Measurements from ENCODE around the gene NPAS3.

NPAS3 gene

DNA sequence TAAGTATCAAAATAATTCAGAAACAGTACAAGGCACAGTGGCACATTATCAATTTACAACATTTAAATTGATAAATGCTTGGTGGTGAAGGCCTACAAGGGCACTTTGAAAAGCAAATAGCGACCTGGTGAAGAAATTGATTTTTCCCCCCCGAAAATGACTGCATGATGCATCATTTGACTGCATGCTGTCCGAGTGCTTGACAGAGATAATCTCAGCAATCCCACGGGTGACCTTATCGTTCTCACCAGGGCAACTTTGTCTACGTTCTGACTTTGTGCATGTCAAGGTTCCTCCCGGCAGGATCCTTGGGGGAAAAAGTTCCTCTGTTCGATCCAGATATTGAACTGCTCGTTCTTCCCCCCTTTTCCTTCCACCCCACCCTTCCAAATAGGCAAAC, 627.4 kb downstream of the NPAS3 start:
- DNase-seq, result no peak

DNA sequence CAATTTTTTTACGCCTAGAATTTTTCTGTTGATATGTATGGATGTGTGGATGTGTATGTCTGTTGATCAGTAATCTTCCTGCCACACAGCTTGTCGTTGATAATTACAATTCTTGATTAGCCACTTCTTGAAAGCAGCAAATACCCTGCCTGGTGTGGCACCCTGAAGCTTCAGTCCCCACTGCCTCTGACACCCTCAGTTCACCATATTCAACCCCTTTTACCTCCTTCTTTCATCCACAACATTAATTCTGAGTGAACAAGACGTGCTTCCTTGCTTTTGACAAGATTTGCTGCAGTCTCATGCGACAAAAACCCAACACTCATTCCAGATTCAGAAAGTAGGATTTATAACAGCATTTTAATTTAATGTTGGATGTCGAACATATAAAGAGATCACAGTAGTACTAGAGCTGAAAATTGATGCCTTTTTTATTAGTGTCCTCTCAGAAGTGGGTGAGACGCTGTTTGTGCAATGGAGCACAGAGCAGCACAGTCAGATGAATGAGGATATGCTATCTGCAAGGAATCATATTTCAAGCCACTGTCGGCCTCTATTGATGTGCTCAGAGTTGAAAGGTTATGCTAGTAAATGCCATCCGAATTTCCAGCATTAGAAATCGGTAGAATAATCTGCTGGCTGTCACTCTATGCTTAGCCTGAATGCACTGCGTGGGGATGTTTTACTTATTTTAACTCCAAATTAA, 628.5 kb downstream of the NPAS3 start:
- peak; percentile 67 for DNase-seq

DNA sequence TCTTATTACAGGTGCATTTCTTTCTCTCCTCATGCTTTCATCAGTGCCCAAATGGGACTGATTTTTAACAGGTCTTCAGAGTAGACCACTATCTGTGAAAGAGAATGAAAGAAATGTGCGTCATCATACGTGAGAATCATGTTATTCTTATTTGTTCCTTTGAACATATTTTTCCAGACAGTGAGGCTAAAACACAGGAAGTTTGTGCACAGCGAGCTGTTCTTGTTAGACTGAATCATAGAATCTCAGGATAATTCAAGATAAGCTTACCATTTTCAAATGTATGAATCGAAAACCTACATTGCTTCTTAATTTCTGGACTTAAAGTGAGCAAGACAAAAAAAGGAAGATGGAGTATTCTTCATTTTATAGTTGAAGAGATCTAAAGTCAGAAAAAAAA, 629.1 kb downstream of the NPAS3 start:
- DNase-seq, result no peak

DNA sequence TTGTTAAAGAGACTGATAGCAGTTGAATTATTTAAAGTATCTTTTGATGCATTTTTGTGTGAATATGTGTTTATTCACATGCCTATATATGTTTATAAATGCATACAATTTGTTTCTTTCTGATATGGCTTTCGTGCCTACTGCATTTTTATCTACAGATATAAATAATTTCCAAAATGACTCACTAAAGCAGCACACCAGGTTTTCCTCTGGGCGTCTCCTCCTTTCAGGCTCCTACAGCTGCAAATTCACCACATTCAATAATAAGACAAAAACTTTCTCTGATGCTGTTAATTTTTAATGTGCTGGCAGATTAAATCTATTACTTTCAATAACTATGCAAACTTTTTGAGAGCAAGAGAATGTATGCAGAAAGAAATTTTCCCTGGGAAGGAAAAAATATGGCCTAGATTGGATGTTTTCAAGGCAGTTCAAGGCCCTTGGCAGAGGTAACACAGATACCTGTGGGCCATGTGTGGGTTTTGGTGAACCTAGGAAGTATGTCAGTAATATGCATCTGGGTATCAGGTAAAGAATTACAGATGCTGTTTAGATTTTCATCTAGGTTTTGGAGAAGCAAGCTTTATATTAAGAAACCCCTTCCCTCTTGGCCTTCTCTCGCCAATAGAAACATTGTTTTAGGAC, 630.4 kb downstream of the NPAS3 start:
- DNase-seq, result no peak

DNA sequence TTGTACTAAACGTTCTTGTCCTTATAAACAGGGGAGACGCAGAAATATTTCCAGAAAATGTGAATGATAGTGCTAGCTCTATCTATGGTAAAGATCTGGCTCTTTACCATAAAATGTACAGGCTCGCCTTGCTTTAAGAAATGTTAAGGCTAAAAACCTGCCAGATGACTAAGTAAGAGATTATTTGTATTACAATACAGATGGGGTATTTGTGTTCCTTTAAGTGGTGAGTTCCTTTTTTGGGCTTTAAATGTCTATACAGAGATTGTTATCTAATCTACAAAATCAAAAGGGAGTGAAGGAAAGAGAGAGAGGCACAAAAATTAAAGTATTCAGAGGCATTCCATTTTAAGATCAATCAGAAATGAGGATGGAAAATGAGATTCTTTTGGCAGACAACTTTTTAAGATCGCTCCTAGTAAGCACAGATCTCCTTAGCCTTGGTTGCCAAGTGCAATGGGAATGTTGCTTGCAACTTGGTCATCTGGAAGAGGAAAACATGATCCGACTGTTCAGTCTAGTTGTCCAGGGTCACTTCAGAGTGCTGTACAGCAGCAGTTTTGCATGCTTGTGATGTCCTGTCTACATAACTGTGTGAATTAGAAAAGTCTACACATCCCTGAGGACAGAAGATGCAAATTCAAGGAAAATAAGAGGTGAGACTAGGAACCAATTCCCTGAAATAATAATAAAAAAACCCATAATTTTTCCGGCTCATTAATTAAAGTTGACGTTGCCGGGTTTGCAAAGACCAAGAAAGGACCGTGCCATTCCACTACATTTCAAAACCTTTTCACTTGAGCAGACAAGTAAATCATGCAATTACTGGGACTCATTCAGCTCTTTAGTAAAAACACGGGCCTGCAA, 631.4 kb downstream of the NPAS3 start:
- DNase-seq, result no peak

DNA sequence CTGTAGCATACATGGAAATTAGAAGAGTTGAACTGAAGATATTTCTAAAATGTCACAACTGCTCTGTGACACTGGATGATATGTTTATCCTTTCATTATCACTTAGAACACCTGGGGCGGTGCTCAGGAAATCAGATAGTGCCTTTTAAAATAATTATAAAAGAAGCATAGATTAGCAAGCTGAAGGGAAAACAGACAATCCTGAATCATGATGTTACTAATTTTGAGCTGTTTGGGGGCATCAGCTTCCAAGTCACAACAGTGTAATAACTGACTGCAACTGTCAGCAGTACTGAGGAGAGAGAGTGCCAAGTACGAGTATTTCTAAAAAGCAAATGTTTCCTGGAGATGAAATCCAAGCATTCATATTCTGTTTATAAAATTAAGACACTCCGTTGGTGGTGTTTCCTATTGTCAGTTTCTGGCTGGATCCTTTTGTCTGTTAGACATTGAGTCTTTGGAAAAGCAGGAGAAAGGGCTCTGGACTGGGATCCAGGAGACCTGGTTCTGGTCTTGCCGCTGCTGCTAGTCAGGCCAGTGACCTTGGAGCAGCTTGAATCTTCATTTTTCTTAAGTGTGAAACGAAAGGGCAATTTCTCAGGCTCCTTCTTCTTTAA, 632.1 kb downstream of the NPAS3 start:
- DNase-seq, result no peak

DNA sequence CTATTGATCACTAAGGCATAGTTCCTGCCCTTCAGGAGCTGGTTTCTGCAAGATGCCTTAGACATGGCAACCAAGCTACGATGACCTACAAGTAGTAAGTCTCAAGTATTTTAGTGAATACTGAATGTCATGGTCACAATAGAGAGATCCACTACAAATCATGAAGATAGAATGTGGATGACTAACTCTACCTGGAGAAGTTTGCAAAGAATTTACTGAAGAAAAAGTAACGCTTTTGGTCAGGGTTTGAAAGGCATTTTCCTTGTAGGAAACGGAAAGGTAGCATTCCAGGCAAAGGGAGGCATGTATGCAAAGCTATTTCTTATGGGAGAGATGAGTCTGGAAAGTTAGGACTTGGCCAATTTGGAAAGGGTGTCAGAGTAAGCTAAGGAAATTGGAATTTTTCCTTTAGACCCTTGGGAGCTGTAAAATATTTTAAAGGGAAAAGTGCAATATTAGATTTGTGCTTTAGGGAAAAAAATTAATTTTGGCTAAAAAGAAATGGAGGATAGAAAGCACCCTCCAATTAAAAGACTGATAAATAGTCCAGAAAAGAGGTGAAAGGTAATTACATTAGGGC, 634.7 kb downstream of the NPAS3 start:
- DNase-seq, result no peak

DNA sequence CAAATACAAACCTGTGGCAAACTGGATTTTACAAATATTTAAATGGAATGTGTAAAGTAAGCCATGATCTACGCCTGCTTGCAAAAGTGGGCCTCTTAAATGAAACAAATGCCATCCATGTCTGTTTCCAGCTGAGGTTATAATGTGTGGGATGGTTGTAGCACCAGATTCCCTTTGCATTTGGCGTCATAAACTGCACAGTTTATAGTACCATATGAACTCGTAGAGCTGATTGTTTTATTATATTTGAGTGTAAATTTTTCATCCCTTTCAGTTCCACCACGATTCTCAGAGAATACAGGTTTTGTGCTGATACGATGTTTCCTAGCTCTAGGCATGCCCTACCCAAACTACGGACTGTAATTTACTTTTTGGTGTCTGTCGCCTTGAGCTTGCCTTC, 637.3 kb downstream of the NPAS3 start:
- no peak for DNase-seq

DNA sequence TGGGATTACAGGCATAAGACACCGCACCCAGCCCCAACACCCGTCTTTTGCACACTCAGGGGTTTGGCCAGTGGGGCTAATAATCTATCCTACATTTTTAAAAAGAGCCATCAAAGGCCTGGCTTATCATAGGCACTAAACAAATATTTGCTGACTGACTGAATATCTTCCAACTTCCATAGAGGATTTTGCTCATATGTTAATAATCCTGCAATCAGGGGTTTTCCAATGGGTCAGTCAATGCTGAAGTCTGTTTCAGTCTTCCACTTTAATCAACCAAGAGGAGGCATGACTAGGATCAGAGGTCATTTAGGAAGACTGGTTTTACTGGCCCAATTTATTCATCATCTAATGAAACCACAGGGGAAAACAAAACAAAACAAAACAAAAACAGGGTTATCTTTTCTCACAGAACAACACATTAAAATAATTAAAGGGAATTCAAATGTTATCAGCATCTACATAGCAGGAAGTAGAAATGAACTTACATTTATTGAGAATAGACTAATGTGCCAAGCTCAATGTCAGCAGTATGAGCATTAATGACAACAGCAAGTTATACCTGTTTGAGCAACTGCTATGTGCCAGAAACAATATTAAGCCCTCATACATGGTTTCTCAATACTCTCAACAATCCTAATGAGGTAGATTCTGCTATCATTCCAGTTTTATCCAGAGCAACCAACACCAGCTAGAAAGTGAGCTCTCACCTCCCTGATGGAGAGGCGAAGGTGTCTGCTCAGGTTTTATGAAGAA, 640.0 kb downstream of the NPAS3 start:
- no peak for DNase-seq

DNA sequence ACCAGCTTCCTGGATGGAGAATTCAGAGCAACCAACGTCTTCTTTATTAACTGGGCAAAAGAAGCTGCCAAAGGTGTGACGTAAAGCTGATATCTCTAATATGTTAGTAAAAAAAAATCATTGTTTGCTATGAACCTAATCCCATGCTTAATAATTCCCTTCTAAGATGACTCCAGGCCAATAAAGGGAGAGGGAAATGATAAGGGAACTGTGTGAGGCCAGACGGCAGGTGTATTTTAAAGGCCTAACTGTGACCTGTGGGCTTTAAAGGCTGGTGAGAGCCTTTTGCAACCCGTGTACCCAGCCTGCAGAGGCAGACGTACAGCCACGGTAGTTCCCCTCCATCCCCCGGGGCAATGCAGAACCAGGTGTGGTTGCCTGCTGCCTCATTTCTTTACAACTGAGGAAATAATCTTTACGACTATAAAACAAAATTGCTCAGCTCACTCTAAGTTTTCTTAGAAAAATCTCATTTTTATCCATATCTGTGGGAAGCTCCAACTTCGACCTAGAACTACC, 641.6 kb downstream of the NPAS3 start:
- no peak for DNase-seq

DNA sequence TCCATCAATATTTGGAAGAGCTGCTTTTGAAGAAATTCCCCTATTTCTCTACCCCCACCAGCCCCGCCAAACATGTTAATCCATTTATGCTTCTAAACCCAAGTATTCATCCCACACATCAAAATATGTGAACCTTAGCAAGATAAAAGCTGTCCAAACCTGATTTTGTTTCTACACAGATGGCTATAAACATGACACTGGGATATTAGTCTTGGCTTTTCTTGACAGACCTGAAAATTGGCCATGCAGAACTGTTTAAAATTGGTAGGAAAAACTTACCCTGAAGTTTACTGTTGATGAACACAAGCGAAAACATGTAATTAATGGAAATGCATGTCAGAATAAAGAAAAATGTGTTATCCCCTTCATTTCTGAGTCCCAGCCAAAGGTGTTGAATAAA, 642.2 kb downstream of the NPAS3 start:
- DNase-seq, result no peak

DNA sequence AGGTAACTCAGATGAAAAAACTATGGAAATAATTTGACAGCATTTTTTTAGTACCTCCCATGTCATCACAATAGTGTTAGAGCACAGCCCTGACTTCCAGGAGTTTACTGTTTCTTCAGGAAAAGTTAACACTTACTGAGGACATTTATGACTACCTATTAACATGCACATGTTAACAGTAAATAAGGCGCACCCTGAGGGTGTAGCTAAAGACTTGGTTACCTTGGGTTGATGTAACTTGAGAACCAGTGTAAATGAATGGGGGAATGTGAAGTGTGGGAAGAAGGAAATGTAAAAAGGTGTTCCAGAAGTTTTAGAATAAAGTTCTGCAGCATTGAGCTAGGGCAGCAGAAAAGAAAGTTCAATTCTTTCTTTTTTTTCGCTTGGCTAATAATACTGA, 646.0 kb downstream of the NPAS3 start:
- no peak for DNase-seq

DNA sequence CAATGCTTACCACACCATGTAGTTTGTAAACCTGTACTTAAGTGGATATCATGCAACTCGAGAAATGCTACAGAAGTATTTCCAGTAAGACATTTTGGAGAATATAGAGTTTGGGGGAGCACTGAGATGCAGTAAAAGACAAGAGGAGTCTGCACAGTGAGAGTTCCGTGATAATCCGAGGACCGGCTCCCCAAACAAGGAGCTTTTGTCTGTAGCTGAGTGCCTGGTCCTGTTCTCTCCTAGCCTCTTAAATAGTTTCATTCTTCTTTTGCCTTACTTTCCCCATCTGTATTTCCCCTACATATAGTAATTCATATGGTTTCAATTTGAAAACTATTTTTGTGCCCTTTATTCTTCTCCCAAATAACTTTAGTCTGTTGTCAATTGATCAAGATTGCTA, 648.1 kb downstream of the NPAS3 start:
- DNase-seq, result no peak

DNA sequence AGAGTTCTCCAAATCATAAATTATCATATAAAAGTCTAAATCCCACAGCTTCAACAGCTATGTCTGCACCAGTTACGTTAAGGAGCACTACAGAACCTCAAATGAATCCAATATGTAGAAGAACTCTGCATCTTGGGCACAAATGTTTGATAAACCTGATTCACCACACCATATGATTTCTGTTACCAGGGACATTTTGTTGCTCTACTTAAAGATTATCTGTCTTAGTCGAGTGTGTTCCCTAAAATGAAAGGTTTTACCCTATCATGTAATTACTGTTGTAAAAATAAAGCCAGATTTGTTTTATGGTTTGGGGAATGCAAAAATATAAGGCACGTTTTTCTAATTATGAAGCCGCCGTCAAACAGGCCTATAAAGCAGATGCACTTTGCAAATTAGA, 649.1 kb downstream of the NPAS3 start:
- DNase-seq, result no peak

DNA sequence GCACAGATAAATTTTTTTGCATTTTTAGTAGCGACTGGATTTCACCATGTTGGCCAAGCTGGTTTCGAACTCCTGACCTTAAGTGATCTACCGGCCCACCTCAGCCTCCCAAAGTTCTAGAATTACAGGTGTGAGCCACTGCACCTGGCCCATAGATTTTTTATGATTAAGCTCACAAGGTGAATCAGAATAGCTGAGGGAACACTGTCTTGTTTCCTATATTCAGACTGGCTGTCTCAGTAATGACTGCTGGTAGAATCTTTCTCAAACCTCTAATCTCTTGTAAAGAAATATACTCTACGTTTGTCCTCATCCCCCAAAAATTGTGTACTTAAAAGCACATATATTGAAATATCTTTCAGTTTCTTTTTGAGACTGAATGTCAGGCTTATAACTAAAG, 650.1 kb downstream of the NPAS3 start:
- DNase-seq, result no peak

DNA sequence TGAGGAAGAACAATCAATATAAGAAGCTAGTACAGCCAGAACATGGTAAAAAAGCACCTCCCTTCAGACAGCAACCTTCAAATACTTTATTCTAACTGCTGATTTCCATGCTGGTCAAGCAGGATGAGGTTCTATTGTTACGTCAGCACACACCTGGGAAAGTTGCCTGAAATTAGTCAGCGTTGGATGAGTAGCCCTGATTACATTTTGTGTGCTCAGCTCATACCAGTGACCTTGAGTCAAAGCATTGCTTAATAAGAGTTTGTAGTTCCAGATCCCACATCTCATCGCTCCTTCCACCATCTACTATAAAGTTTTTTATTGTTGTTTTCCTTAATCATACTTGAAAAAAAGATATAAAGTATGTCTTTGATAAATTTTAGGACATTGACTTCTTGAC, 650.7 kb downstream of the NPAS3 start:
- DNase-seq, result no peak

DNA sequence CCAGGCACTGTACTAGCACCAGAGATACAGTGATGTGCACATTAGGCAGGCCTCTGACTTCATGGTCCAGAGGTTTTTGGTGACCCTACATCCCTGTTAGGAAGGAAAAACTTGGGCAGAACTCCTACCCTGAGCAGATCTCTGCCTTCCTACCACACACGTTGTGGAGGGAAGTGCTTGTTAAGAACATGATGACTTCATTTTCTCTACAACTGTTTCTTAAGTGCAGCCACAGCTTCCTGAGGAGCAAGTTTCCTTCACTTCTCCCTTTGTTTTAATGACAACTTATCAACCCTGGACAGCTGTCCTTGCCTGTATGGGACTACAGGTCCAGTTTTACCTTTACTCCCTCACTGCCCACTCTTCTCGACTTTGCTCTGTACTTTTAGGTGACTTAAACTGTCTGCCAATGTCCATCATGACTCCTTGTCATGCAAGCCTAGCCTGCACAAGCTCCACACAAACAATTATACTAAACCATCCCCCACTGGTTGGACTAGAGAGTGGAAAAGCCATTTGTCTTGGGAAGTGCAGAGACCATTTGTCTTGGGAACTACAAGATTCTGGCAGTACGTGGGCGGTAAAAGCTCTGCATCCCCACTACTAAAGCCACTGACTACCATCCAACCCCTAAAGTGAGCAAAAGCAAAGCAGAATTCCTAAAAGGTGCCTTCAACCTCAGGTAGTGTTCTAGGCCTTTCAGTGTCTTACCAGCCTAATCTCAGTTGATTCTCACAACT, 652.4 kb downstream of the NPAS3 start:
- no peak for DNase-seq

DNA sequence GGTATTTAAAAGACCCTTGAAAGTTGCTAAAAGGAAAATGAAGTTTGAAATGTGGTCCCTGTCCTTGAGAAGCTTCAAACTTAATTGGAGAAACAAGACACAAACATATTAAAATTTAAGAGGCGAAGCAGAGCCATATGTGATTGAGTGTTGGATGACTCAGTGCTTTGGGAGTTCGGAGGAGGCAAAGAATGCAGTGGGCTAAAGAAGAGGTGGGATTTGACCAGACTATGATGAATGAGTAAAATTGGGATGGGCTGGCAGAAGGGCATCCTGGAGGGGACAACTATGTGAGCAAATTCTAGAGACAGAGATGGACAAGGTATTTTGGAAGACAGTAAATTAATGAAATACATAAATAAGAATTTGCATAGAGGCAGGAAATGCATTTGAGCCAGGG, 653.6 kb downstream of the NPAS3 start:
- no peak for DNase-seq

DNA sequence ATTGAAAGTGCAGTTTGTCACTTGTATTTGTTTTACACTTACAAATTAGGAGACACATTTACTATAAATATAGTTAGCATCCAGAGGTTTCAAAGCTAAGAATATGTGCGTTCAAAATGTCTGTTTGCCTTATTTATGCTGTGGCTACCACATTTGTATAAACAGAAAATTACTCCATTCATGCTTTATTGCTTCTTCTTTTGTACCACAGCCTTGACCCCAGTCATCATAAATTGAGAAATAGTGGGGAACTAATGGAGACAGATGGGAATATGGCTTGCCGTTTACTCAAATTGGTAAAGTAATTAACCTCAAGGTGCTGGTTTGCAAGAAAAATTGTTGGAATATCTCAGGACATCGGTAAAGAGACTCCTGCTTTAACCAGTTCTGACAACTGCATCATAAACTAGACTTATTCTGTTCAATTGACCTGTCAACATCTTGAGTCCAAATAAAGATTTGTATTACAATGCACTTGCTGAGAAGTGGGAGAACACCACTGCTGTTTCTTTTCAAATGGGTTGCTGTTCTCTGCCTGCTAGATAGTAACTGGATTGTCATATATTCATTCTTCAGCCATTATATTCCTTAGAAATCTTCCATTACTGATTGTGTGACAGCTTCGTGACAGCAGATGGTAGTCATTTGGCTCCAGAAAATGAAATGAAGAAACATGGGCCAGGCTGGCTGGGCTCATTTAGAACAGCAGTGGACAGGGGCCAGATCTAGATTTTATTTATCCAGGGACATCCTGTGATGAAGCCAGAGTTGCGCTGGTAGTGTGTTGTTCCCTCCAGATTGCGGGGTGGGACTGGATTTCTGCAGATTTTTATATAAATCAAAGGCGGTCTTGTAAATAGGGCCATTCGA, 657.8 kb downstream of the NPAS3 start:
- no peak for DNase-seq

DNA sequence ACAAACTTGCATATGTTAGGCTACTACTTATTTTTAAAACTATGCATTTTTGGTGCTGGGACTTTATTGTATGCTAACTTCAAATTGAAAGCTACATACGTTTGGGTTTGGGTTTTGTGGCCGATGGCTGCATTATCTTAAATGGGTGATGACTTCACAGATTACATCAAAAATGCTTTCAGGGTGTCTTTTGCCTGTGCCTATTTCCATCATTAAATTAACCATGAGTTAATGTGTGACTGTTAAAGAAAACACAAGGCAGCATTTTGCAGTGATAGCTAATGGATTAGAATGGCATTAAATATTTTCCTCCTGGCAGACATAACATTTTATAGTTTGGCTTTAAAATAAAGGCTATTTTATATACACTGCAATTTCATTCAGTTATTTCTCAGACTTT, 659.9 kb downstream of the NPAS3 start:
- DNase-seq, result no peak
